Upper lobe of left lung (tissue), 4 donors: Measurements from ENCODE around the gene CCDC201.

Experiments
- CTCF ChIP-seq, 6 experiments: fragments of 450-650 bp in 4 of 6; fragments of 200-600 bp in 2 of 6; sonication (generic) in 2 of 6; IDR thresholded peaks; one replicate each; pipeline ENCODE4 v1.5.1; 2016 to 2019; ENCODE audit warnings: antibody characterized with exemption in 6 of 6
- POLR2A ChIP-seq, 4 donors: fragments of 450-650 bp; IDR thresholded peaks; one replicate each; pipeline ENCODE4 v1.5.1; 2016 to 2017; ENCODE audit warnings: antibody characterized with exemption in 4 of 4, mild to moderate bottlenecking in 2 of 4
- POLR2AphosphoS5 ChIP-seq, 2 donors: sonication (generic); formaldehyde crosslinking; IDR thresholded peaks; one replicate each; pipeline ENCODE4 v1.5.1; 2017; ENCODE audit warnings: antibody characterized with exemption in 2 of 2

GRCh38 chr7:45888185-45888992, 15.5 kb upstream of the CCDC201 start, which contains the start of gene IGFBP1:
- TF ChIP-seq CTCF (IDR thresholded peaks at IDR 0.05) (no peak), POLR2A (IDR thresholded peaks at IDR 0.05) (no peak), POLR2AphosphoS5 (IDR thresholded peaks at IDR 0.05) (no peak)
